Measurements from ENCODE around the gene TMEM18.

TMEM18 gene

DNA sequence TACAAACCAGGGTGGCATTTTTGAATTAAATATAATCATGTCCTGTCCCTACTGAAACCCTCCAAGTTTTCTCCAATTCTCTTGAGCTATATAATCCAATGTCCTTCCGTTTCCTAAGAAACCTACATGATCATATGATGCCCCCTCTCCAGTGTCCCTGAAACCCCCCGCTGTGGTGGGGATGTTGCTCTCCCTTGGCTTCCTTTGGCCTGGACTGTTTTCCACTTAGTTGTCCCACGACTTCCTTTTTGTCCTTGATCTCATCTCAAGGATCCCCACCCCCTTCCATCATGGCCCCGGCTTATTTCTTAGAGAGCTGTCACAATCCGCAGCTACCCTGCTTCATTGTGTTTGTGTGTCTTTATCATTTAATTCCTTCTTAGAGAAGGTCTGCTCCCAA is 43.8 kb downstream of the TMEM18 start:
- DNase-seq = no peak

- DNase-seq = no peak
Measured at GRCh38 chr2:632471-632870, 44.7 kb downstream of the TMEM18 start.

DNA sequence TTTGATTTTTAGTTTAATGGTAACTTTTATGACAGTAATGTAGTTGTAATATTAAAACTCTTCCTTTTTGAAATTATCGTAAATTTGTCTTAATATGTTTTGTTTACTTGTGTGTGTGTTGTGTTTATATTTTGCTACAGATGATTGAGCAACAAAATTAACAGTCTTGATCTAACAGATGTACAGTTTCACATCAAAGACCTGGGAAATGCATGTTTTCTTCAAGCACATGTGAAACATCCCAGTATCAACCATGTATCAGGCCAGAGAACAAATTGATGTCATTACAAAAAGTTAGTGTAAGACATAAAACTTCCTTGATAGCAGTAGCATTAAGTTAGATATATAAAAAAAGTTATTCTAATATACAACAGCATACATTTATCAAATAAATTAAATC is 45.5 kb downstream of the TMEM18 start:
- no peak for DNase-seq

- DNase-seq = no peak
Measured at GRCh38 chr2:630451-631320, 46.5 kb downstream of the TMEM18 start.

GRCh38 chr2:629961-630360 is 47.2 kb downstream of the TMEM18 start:
- no peak for DNase-seq

DNA sequence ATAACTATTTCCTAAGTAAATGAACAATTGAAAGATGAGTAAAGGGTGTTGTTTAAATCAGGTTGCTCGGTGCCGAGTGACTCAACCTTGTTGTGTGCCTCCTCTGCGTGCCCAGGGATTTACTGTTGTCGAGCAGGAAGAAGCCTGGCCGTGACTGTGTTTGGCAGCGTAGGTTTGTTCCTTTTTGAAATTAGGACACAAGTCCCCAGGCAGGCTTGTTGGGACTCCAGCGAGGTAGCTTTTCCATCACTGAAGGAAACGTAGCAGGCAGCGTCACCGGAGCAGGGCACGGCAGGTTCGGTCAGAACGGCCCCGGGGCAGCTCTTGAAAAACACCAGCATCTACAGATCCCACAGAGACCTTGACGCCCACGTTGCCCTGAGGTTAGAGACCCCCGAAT is 48.6 kb downstream of the TMEM18 start:
- no peak for DNase-seq

DNA sequence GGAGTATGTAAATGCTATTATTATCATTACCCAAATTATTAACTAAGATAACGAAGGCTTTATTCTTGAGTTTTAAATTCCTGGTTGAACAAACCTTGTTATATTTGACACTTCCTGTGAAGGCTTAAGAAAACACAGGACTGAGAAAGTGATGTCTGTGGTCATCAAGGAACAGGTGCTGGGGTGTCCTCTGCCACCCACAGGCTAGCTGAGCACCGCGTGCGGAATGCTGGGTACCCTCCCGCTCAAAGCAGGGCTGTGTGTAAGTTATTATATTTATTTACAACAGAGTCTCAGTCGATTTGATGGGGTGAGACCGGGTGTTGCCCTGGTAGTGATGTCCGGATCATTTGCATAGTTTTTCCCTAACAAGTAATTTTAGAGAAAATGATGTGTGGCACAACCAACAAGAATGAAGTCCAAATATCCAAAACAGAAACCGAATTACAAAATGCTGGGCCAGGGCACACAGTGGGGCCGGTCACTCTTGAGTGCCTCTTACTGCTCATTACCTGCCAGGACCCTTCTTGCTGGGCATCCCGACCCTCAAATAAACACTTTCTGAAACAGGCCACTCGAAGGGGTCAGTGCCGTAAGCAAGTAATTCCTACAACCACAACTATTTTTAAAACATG is 49.2 kb downstream of the TMEM18 start:
- no peak for DNase-seq

DNA sequence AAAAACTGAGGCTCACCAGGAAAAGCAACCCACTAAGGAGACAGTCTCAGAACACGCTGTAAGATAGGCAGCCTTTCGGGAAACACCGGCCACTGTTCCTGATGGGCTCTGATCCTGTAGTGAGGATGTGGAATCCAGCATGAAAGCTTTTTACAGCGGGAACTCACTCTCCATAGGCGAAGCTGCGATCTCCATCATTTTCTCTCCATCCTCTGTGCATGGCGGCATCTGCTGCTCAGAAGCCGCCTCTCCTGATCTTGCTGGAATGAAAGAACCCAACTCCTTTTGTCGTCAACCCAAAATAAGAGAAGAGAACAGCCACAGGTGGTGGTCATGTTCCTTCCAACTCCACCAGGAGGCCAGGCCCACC is 49.9 kb downstream of the TMEM18 start:
- DNase-seq = no peak

GRCh38 chr2:626491-627339 is 50.5 kb downstream of the TMEM18 start:
- DNase-seq = no peak

DNA sequence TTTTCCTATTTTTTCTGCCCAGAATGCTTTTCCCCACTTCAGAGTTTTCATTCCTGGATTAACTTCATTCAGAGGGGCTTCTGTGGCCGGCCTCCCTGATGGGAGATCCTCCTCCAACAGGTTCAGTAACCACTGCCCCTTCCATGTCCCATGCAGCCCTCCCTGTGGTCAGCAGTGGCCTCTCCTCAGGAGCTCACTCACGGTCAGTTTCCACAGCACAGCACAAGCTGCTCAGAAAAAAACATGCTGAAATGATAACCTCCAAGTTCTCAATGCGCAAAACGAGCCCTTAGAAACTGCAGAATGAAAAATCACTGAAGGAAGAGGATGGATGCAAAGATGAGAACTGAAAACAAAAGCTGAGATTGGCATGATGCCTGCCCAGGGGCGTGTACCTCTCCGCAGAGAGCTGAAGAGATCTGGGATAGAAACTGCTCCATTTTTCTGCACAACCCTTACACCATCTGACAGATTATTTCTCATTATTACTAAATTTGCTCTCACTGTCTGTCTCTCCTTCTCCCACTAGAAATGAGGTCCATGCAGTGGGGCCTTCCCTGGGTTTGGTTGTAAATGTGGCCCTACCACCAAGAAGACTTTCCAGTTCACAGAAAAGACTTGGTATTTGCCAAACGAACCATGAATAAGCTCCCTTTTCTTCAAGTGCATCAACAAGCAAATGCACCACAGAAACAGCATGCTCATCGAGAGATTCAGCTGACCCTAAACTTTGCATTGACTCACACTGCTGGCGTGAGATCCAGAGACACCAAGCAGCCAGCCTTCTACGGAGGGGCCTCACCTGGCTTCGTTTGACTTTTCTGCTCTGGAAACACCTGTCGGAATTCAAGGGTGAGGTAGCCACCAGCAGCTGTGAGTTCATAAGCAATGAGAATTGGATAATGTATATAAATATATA is 51.5 kb downstream of the TMEM18 start:
- DNase-seq = no peak

DNA sequence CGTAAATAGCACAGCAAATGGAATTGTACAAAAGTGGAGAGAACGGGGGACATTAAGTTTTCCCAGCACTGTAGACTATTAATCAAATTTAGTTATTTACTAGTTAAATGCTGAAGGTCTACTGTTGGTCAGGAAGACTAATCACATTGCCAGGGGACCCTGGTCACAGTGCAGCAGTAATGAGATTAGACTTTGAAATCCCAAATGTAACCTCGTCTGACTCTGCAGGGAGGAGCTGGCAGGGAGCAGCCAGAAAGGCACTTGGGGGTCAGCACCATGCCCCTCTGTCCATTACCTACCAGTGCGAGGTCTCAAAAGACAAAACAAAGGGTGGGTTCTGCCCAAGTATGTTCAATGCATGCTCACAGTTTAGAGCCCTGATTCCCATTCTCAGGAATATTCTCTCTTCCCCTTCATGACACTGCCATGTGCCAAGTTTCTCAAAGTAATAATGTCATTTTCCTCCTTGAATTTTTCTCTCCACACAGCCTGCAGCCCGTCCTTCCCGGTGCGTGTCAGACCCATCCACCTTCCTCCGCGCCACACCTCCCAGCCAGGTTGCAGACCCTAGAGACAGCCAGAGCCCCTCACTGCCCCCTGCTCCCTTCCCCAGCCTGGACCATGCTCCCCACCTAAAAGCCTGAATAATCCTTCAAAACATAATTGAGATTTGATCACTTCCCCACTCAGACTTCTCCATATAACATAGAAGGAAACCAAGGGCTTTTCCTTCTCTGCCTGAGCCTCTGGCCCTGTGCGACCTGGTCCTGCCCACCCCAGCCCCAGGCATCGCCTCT is 52.5 kb downstream of the TMEM18 start:
- DNase-seq = no peak

- no peak for DNase-seq
Measured at GRCh38 chr2:624096-624495, 53.1 kb downstream of the TMEM18 start.

- DNase-seq = no peak
Measured at GRCh38 chr2:623130-623922, 53.9 kb downstream of the TMEM18 start.

GRCh38 chr2:622357-622756 is 54.8 kb downstream of the TMEM18 start:
- no peak for DNase-seq

DNA sequence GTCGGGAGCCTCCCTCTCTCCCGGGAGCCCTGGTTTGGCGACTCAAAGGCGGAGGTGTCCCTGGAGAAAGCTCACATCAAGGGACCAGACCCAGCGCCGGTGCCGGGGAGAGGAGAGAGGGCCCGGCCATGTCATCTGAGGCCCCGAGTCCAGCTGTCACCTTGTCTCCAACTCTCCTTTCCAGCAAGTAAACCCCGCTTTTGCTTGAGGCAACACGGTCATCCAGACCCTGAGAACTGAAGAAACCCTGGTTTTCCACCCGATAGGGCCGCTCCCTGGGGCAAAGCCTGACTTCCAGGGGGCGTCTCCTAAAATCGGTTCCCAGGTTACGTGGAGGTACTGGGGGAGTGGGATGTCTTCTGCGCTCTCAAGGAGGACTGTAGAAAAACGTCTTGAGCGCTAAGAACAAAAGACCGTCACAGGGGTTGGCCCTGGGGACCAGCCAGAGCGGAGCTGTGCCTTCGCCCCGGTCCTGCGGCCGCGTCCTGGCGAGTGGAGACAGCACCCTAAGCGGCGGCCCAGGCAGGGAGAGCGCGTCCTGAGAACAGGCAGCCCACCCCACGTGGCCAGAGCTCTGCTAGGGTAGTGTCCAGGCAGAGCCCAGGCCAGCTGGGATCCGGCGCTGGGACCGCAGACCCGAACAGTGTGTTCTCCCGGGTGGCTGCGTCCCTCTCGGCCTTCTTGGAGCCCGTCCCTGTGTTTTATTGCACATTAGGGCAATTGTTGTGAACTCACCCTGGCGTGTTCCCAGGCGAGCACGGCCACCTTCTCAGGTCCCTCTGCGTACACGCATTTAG is 55.7 kb downstream of the TMEM18 start:
- no peak for DNase-seq

DNA sequence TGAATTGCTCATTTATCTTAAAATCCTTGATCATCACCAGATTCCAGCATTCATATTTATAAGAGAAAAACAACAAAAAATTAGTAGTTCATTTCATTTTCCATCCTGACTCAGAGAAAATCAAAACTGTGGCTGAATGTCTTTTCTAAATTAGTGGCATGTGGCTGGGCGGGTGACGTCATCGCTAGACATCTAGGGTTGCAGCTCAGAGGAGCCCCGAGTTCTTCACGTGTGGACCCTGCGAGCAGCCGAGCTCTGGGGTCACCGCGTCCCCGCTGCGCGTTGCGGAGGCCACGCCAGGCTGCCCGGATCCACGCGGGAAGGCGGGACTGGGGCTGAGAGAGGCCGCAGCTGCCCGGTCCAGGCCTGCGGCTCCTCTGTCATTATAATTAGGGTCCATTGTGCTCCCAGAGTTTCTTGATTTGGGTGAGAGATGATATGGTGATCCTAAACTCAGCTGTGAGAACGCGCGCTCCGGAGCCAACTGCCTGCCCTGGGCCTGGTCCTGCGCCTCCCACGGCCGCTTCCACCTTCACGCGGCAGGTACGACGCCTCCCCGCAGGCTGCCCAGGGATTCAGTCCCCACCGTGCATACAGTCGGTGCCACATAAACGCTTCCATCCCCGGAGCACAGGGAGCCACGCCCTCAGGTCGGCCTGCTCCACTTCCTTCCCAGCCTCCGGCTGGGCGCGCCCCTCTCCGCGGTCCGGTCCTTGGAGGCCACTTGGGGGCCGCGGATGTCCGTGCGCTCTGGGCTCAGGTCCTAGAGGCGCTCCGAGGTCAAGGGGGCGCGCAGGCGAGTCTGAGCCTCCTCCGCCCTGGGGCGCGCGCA is 56.5 kb downstream of the TMEM18 start:
- no peak for DNase-seq

GRCh38 chr2:620004-620403 is 57.2 kb downstream of the TMEM18 start:
- DNase-seq = no peak

DNA sequence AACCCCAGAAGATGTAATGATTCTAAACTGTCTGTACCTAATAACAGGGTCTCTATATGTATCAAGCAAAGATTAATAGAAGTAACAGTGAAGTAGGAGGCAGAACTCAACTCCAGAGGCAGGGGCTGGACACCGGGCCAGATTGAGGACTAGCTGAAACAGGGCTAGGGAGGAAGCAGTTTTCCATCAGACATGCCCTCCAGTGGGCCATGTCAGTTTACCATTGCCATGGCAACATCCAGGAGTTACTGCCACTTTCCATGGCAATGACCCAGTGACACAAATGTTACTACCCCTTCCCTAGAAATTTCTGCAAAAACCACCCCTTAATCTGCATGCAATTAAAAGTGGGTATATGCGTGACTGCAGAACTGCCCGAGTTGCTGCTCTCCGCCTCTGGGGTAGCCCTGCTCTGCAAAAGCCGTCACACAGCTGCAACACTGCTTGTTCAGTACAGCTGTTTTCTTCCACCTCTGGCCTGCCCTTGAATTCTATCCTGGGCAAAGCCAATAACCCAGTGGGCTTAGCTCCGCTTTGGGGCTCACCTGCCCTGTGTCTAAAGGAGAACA is 58.7 kb downstream of the TMEM18 start:
- no peak for DNase-seq

- DNase-seq = no peak
Measured at GRCh38 chr2:618005-618404, 59.2 kb downstream of the TMEM18 start.
